ENCODE data around the gene IL20RA. TPM values are rescaled to one million over a fixed set of nuclear protein-coding genes. Genes with fewer than 3 reads are reported as not detected.

The IL20RA gene
- polyA plus RNA-seq, 1 experiment: not detected

GRCh38 chr6:136984578-136984977, 60.2 kb downstream of the IL20RA start:
- TF ChIP-seq CTCF (IDR thresholded peaks at IDR 0.05; ENCODE audit: low read depth, low read length): no peak
- H3K27ac ChIP-seq (ENCODE audit: low read depth, low read length): no peak overlapping the region
- peaks cover 25% of the 10 kb centered on the region for H3K27me3 ChIP-seq (ENCODE audit: control insufficient read depth, insufficient read depth, low read length)
- no peaks in the 10 kb centered on the region for H3K9me3 ChIP-seq (ENCODE audit: control insufficient read depth, insufficient read depth, low read length)
- POLR2A ChIA-PET: no interaction called here
- no peak for DNase-seq (ENCODE audit: low read depth, low spot score)
- no peak overlapping the region for H3K4me3 ChIP-seq (ENCODE audit: low read depth, low read length)
- CTCF ChIA-PET: interaction anchor here (0.6 kb wide), 1 partner anchor 104 kb away, joined by 3 read pairs; no protein-coding TSS in a partner anchor

GRCh38 chr6:136983687-136984086, 61.1 kb downstream of the IL20RA start:
- CTCF ChIA-PET: no interaction called here
- no peak overlapping the region for H3K4me3 ChIP-seq (ENCODE audit: low read depth, low read length)

GRCh38 chr6:136982928-136983327, 61.8 kb downstream of the IL20RA start:
- DNase-seq (ENCODE audit: low read depth, low spot score): no peak
- Histone ChIP-seq H3K4me3 (ENCODE audit: low read depth, low read length) (no peak overlapping the region), H3K27me3 (ENCODE audit: control insufficient read depth, insufficient read depth, low read length) (peaks cover 9% of the 10 kb centered on the region), H3K9me3 (ENCODE audit: control insufficient read depth, insufficient read depth, low read length) (no peaks in the 10 kb centered on the region), H3K27ac (ENCODE audit: low read depth, low read length) (no peak overlapping the region)
- TF ChIP-seq CTCF (IDR thresholded peaks at IDR 0.05; ENCODE audit: low read depth, low read length): no peak
- POLR2A ChIA-PET: interaction anchor here (0.7 kb wide), 1 partner anchor 17 kb away, joined by 5 read pairs; no protein-coding TSS in a partner anchor
- CTCF ChIA-PET: no interaction called here

More at GRCh38 chr6:136983687-136984086, 61.1 kb downstream of the IL20RA start:
- Histone ChIP-seq H3K9me3 (ENCODE audit: control insufficient read depth, insufficient read depth, low read length) (no peaks in the 10 kb centered on the region), H3K27me3 (ENCODE audit: control insufficient read depth, insufficient read depth, low read length) (peaks cover 16% of the 10 kb centered on the region), H3K27ac (ENCODE audit: low read depth, low read length) (no peak overlapping the region)
- no peak for DNase-seq (ENCODE audit: low read depth, low spot score)
- TF ChIP-seq CTCF (IDR thresholded peaks at IDR 0.05; ENCODE audit: low read depth, low read length): no peak
- POLR2A ChIA-PET: interaction anchor here (0.7 kb wide), 1 partner anchor 18 kb away, joined by 5 read pairs; no protein-coding TSS in a partner anchor

- no peak for TF ChIP-seq CTCF (IDR thresholded peaks at IDR 0.05; ENCODE audit: low read depth, low read length)
- ChIA-PET POLR2A (no interaction called here), CTCF (interaction anchor here (0.6 kb wide), 1 partner anchor 33 kb away, joined by 4 read pairs; no protein-coding TSS in a partner anchor)
- no peak for DNase-seq (ENCODE audit: low read depth, low spot score)
- no peaks in the 10 kb centered on the region for H3K9me3 ChIP-seq (ENCODE audit: control insufficient read depth, insufficient read depth, low read length)
- H3K4me3 ChIP-seq (ENCODE audit: low read depth, low read length): no peak overlapping the region
- no peak overlapping the region for H3K27ac ChIP-seq (ENCODE audit: low read depth, low read length)
- peaks cover 7% of the 10 kb centered on the region for H3K27me3 ChIP-seq (ENCODE audit: control insufficient read depth, insufficient read depth, low read length)
Observed at GRCh38 chr6:136980070-136980469, 64.7 kb downstream of the IL20RA start.

GRCh38 chr6:136979206-136979605, 65.6 kb downstream of the IL20RA start:
- H3K9me3 ChIP-seq (ENCODE audit: control insufficient read depth, insufficient read depth, low read length): no peaks in the 10 kb centered on the region
- H3K27me3 ChIP-seq (ENCODE audit: control insufficient read depth, insufficient read depth, low read length): peaks cover 7% of the 10 kb centered on the region
- POLR2A ChIA-PET: no interaction called here
- H3K27ac ChIP-seq (ENCODE audit: low read depth, low read length): no peak overlapping the region
- CTCF ChIA-PET: no interaction called here
- no peak for TF ChIP-seq CTCF (IDR thresholded peaks at IDR 0.05; ENCODE audit: low read depth, low read length)
- no peak overlapping the region for H3K4me3 ChIP-seq (ENCODE audit: low read depth, low read length)
- no peak for DNase-seq (ENCODE audit: low read depth, low spot score)
